Epithelial cell of esophagus (primary cell): Measurements from ENCODE around the gene CACNA1D.

Experiments
- DNase-seq: peaks from one replicate; pipeline ENCODE4 v3.0.0; 2010; ENCODE audit warnings: low read depth
- H3K4me3 ChIP-seq: 2 replicates; pipeline ENCODE4 v1.5.1; 2011; ENCODE audit warnings: mild to moderate bottlenecking, low read length, control low read depth
- CTCF ChIP-seq: IDR thresholded peaks from 2 replicates; pipeline ENCODE4 v1.5.1; 2011; ENCODE audit warnings: low read depth, mild to moderate bottlenecking, low read length, control low read depth, inconsistent platforms; ENCODE audit not compliant: insufficient read depth; ENCODE audit errors: missing control alignments

Gene CACNA1D

GRCh38 chr3:53486961-53487654 is 7.3 kb upstream of the CACNA1D start:
- TF ChIP-seq CTCF = no peak
- H3K4me3 ChIP-seq = no peak overlapping the region
- no peak for DNase-seq

- no peak for TF ChIP-seq CTCF
- no peak for DNase-seq
- H3K4me3 ChIP-seq = no peak overlapping the region
Measured at GRCh38 chr3:53489386-53489785, 5.0 kb upstream of the CACNA1D start.

GRCh38 chr3:53489787-53490458 is 4.5 kb upstream of the CACNA1D start:
- no peak overlapping the region for H3K4me3 ChIP-seq
- no peak for DNase-seq
- TF ChIP-seq CTCF = no peak

GRCh38 chr3:53490459-53490968 is 3.9 kb upstream of the CACNA1D start:
- DNase-seq = no peak
- no peak overlapping the region for H3K4me3 ChIP-seq
- no peak for TF ChIP-seq CTCF

GRCh38 chr3:53491276-53491675 is 3.1 kb upstream of the CACNA1D start:
- DNase-seq = no peak
- no peak for TF ChIP-seq CTCF
- H3K4me3 ChIP-seq = no peak overlapping the region

GRCh38 chr3:53493595-53493962 is 832 bp upstream of the CACNA1D start:
- DNase-seq = no peak
- TF ChIP-seq CTCF = no peak
- no peak overlapping the region for H3K4me3 ChIP-seq
